ENCODE data around the gene OR5B17.
"Not testable (repeated sequence)": the region's sequence is repeated elsewhere in the genome, so short reads cannot be mapped to it uniquely, and the experiment has no call there.

Gene OR5B17

DNA sequence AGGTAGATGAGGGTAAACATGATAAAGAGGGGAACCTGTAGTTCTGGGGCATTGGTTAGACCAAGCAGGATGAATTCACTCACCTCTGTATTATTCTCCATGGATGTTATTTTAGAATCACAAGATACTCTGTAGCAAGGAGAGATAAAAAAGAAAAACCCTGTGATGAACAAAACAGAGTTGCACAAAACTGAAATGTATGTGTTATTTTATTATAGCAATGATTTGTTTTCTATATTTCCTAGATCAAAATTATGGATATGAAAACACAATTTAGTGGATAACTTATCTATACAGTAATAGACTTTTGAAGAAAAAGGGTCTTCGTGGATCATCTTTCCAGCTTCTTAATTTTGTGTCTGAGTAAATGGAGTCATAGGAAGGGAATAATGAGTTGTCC, at the start of gene OR5B17:
TSS of gene OR5B17 (minus strand) at position 101 of the 400 bp plus-strand sequence. CDS start at position 101, 0 bp downstream.
- DNase-seq (ENCODE audit: low spot score), result no peak

DNA sequence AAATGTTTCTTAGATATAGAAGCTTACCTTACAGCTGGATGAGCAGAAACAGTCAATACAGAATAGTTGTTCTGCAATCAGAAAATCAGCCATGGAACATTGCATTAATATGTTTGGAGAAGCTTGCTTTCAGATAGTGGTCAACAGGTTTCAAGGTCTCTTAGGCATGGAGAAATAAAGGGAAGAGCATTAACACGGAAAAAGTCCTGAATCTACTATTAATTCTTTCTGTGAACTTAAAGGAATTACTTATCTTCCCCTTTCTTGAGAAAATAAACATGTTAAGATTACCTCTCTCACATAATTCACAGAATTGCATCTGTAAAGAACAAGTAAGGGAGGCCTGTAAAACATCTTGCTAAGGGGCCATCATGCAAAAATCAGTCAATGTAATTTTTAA, 47.9 kb upstream of the OR5B17 start, which contains the start of gene OR5B3:
TSS of gene OR5B3 (minus strand) at position 101 of the 400 bp plus-strand sequence. CDS start 3,465 bp downstream, outside the sequence.
- no peak for DNase-seq (ENCODE audit: low spot score)

DNA sequence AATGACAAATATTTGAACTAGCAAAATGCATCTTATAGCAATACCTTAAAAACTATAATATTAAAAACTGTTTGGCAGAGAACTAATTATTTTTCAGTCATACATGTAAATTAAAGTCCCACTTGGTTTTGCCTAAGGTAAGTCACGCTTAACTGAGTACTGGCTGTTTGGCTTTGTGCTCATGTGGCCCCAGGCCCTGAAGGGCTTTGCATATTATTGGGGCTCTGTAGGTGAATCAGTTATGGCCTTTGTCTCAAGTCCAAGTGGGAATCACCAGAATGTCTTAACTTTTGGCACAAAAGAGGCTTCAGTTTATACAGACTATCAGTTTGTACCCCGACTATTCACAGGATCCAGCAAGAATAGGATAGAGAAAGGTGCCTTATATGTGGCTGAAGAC, 40.8 kb upstream of the OR5B17 start:
- not testable (repeated sequence) for DNase-seq (ENCODE audit: low spot score)

GRCh38 chr11:58395581-58395980, 36.7 kb upstream of the OR5B17 start:
- no peak for DNase-seq (ENCODE audit: low spot score)

GRCh38 chr11:58394195-58394594, 35.3 kb upstream of the OR5B17 start:
- no peak for DNase-seq (ENCODE audit: low spot score)

- no peak for DNase-seq (ENCODE audit: low spot score)
These were observed 33.9 kb upstream of the OR5B17 start for GRCh38 chr11:58392746-58393145.

- DNase-seq (ENCODE audit: low spot score), result no peak
These were observed 33.0 kb upstream of the OR5B17 start for GRCh38 chr11:58391879-58392278.

DNA sequence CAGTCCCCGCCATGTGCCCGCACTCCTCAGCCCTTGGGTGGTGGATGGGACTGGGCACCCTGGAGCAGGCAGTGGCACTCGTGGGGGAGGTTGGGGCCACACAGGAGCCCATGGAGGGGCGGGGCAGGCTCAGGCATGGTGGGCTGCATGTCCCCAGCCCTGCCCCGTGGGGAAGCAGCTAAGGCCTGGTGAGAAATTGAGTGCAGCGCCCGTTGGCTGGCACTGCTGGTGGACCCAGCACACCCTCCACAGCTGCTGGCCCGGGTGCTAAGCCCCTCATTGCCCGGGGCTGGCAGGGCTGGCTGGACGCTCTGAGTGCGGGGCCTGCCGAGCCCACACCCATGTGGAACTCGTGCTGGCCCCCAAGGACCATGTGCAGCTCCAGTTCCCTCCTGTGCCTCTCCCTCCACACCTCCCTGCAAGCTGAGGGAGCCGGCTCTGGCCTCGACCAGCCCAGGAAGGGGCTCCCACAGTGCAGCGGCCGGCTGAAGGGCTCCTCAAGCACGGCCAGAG, 31.7 kb upstream of the OR5B17 start:
- no peak for DNase-seq (ENCODE audit: low spot score)

GRCh38 chr11:58354727-58355126, 4.1 kb downstream of the OR5B17 start:
- DNase-seq (ENCODE audit: low spot score), result no peak

- no peak for DNase-seq (ENCODE audit: low spot score)
These were observed 13.7 kb downstream of the OR5B17 start for GRCh38 chr11:58345204-58345603.

GRCh38 chr11:58334708-58335107, 24.2 kb downstream of the OR5B17 start:
- no peak for DNase-seq (ENCODE audit: low spot score)

- no peak for DNase-seq (ENCODE audit: low spot score)
These were observed 28.0 kb downstream of the OR5B17 start for GRCh38 chr11:58330861-58331260.

- DNase-seq (ENCODE audit: low spot score), result no peak
These were observed 40.3 kb downstream of the OR5B17 start for GRCh38 chr11:58318532-58318931.

DNA sequence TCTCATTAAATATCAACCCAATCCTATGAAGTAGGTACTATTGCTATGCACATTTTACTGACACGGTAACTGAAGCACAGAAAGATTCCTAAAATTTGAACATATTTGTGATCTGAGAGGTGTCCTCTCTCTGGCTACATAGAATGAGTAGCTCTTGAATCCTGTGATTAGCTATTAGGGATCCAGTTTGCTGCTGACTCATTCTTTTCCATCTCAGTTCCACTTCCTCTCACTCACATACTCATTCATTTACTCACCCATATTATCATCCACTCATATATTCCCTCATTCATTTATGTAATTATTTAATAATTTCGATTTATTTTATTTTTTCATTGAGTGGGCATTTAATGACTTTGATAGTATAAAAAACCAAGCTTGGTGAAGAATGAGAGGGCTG, 42.7 kb downstream of the OR5B17 start:
- DNase-seq (ENCODE audit: low spot score), result no peak
